OCI-LY3 (cell line): ENCODE data around the gene UBE2E2.

Experiments used
- CTCF ChIP-seq: fragments of 200-600, 300-600 bp; sonication (generic); IDR thresholded peaks from 2 replicates; pipeline ENCODE4 v1.5.1; 2014; ENCODE audit warnings: antibody characterized with exemption, low read length, low read depth
- EZH2phosphoT487 ChIP-seq: fragments of 200-600 bp; shearing (Covaris generic); IDR thresholded peaks from 2 replicates; pipeline ENCODE4 v1.6.1; 2018; ENCODE audit warnings: antibody characterized with exemption, mixed run types, low read depth

- TF ChIP-seq CTCF: no peak
- TF ChIP-seq EZH2phosphoT487: no peak
These were observed 89.3 kb downstream of the UBE2E2 start for GRCh38 chr3:23292432-23292831.
